Measurements from ENCODE around the gene MAMDC4.
"Not testable (repeated sequence)": the region's sequence is repeated elsewhere in the genome, so short reads cannot be mapped to it uniquely, and the experiment has no call there.

Gene MAMDC4

DNA sequence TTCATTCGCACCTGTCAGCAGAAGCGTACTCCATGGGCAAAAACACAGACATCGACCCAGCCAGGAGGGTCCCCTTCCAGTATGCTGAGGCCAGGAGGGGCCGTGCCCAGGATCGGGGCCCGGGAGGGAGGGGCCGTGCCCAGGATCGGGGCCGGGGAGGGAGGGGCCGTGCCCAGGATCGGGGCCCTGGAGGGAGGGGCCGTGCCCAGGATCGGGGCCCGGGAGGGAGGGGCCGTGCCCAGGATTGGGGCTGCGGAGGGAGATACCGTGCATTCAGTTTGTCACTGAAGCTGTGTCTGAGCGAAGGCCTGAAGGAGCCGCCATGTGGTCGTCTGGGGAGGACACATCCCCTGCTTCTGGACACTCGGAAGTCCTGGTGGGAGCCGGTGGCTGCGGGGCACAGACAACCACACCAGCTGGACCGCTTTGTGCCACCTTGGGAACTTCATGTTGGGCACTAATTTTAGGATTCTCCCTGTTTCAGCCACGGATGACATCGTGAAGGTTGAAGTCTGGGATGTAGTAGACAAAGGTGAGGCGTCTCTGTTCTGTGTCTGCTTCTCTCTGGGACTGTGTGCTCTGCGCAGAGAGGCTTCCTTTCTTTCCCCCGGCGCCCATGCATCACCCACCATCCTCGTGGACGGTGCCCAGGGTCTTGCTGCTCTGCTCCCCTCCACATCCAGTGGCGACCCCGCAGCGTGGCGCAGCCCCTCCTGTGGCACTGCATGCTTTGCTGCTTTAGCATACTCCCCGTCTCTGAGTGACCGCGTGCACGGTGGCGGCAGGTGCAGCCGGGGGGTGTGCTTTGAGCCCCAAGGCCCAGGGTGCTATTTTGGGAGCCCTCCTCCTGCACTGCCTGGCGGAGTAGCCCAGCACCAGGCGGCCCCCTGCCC, 26.6 kb upstream of the MAMDC4 start:
- no peak for DNase-seq

DNA sequence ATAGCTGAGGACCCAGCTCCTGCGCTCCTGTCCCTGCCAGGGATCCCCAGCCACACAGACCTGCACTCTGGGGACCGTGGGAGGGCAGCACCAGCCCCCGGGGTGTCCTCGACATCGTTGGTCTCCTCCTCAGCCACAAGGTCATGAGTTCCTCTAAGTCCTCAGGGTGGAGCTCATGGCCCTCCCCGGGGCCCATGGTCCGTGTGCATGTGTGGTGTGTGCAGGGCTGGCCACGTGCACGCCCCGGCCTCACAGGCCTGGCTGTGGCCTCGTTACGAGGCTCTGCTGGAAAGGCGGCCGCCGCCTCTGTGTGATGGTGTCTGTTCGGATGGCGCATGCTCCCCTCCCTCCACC, 26.0 kb upstream of the MAMDC4 start:
- no peak for DNase-seq

- DNase-seq = no peak
Measured at GRCh38 chr9:136826703-136827582, 25.2 kb upstream of the MAMDC4 start.

DNA sequence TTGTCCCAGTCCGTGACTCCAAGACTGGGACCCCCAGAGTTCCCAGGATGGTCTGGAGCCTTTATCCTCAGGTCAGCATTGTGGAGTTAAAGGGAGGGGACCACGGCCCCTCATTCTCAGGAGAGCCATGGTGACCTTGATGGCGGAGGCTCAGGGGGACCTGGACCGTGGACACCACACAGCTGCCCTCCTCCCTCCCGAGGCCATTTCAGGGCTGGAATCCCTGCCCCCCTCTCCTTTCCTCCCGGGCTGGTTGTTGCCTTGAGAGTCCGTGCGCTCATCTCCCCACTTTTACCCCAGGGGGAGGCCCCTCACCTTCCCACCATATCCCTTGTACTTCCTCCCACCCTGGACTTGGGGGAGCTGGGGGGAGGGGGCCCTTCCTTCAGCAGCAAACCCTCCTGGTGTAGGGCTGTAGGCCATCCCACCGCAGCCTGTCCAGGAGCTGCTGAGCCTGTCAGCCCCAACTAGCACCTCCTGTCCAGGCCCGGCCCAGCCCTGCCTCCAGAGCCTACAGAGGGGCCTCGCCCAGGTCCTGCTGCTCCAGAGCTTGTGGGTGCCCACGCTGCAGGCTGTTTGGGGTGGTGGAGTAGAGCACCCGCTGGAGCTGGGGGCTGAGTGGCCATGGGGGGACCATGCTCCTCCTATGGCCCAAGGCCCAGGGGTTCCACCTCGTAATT, 24.2 kb upstream of the MAMDC4 start:
- DNase-seq = no peak

- DNase-seq = no peak
Measured at GRCh38 chr9:136828474-136829140, 23.5 kb upstream of the MAMDC4 start.

DNA sequence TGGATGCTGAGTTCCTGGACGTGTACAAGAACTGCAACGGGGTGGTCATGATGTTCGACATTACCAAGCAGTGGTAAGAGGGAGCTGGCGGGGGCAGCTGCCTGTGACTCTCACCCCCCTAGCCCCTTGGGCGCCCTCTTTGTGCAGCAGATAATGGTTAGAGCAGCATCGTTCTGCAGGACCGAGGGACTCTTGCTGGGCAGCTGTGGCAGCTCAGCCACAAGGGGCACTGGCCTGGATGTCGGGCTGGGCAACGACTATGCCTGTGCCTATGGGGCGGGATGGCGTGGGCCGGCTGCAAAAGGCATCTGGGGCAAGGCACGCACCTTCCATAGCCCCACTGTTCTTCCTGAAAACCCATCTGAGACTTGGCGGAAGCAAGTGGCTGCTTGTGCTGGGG, 22.7 kb upstream of the MAMDC4 start:
- DNase-seq = no peak

GRCh38 chr9:136829981-136830885, 21.9 kb upstream of the MAMDC4 start:
- no peak for DNase-seq

- no peak for DNase-seq
Measured at GRCh38 chr9:136831002-136831719, 21.0 kb upstream of the MAMDC4 start.

- DNase-seq = no peak
Measured at GRCh38 chr9:136831720-136832104, 20.4 kb upstream of the MAMDC4 start.

DNA sequence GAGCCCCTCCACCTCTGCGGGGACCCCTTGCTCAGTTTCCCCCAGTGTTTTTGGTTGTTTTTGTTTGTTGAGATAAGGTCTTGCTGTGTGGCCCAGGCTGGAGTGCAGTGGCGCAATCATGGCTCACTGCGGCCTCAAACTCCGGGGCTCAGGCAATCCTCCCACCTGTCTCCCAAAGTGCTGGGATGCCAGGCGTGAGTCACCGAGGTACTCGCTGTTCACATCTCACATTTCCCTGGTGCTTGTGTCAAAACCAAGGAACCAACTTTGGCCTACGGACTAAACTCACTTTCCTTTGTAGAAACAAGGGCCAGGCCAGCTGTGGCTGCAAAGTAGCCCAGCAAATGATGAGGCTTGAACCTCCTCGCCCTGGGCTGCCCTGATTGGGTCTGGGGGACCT, 19.6 kb upstream of the MAMDC4 start:
- no peak for DNase-seq

DNA sequence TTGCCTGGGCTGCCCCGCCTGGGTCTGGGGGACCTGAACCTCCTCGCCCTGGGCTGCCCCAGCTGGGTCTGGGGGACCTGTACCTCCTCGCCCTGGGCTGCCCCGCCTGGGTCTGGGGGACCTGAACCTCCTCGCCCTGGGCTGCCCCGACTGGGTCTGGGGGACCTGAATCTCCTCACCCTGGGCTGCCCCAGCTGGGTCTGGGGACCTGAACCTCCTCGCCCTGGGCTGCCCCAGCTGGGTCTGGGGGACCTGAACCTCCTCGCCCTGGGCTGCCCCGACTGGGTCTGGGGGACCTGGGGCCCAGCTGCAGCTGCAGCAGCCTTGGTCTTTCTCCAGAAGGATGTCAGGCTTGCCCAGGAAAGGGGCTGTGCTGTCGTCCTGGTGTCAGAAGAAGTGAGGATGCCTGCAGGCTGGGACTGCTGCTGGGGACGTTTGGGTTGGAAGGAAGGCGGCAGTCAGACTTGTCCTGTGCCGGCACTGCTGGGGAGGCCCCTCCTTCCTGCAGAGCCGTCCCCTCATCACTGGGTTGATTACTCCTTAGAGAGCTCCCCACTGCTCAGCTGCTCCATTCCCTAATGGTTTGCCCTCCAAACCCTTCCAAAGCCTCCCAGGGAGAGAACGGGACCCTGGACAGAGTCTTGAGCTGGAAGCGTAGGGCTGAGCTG, 18.6 kb upstream of the MAMDC4 start:
- DNase-seq = not testable (repeated sequence)

- no peak for DNase-seq
Measured at GRCh38 chr9:136835162-136835931, 16.8 kb upstream of the MAMDC4 start.

GRCh38 chr9:136835932-136836904, 15.9 kb upstream of the MAMDC4 start:
- DNase-seq = no peak

- DNase-seq = no peak
Measured at GRCh38 chr9:136837146-136837855, 14.8 kb upstream of the MAMDC4 start.

- not testable (repeated sequence) for DNase-seq
Measured at GRCh38 chr9:136837856-136838277, 14.3 kb upstream of the MAMDC4 start.

DNA sequence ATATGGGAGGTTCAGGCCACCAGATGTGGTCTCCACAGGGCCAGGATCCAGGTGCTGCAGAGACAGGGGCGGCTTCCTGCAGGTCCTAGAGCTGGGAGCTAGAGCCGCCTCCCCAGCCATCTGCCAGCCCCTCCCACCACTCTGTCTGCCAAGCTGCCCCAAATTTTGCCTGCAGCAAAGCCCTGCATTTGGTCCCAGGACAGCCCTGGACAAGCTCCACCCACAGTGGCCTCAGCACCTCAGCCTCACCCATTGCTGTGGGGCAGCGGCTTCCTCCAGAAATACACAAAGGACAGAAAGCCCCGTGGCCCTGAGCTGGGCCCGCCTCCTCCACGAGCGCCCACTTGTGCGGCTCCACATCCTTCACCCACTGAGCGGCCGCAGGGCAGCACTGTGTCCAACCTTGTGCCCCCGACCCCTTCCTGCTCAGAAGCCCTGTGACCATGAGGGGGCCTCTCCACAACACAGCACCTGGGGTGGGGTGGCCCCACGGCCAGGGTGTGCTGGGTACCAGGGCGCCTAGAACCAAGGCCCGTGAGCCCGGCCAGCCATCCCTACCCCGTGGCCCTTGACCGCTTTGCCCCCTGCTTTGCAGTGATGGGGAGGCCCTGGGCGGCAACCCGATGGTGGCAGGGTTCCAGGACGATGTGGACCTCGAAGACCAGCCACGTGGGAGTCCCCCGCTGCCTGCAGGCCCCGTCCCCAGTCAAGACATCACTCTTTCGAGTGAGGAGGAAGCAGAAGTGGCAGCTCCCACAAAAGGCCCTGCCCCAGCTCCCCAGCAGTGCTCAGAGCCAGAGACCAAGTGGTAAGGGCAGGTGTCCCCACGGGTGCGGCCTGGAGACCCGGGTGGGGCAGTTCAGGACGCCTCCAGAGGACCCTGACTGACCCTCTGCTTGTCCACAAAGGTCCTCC, 13.6 kb upstream of the MAMDC4 start:
- no peak for DNase-seq
